Measurements from ENCODE around the gene FER.

- TF ChIP-seq ZKSCAN1 (IDR thresholded peaks at IDR 0.05; ENCODE audit: low read length) (no peak), POLR2A (IDR thresholded peaks at IDR 0.05; ENCODE audit: insufficient read depth in 1 of 2, low read depth in 2 of 2, low read length in 2 of 2) (no peak), KAT2B (IDR thresholded peaks at IDR 0.05; ENCODE audit: borderline replicate concordance, low read depth, low read length) (no peak), ZNF512 (CRISPR knock-in tag; IDR thresholded peaks at IDR 0.05) (no peak), ETS1 (CRISPR knock-in tag; IDR thresholded peaks at IDR 0.05) (no peak), ZFX (CRISPR knock-in tag; IDR thresholded peaks at IDR 0.05; ENCODE audit: low read depth) (no peak), ZNF274 (CRISPR knock-in tag; IDR thresholded peaks at IDR 0.05) (no peak), HDAC2 (CRISPR knock-in tag; IDR thresholded peaks at IDR 0.05) (no peak)
Observed at GRCh38 chr5:108728566-108729241, 19.0 kb upstream of the FER start.

All from HepG2 (cell line).